Fibroblast of villous mesenchyme (primary cell): ENCODE measurements around the gene FOXM1. TPM values are rescaled to one million over a fixed set of nuclear protein-coding genes. Genes with fewer than 3 reads are reported as not detected.
A peak's percentile ranks its signal among the peaks of the same experiment; 100 is the strongest.

Source experiments
- DNase-seq: peaks from one replicate; pipeline ENCODE4 v3.0.0-alpha.2; 2010; ENCODE audit warnings: low read depth
- H3K4me3 ChIP-seq: 2 replicates; pipeline ENCODE4 v1.5.1; 2011; ENCODE audit warnings: low read depth, mild to moderate bottlenecking, low read length
- total RNA-seq: library from RNA; depleted of rRNA; stranded (reverse); fragments of >200 nt; gene quantifications from 2 replicates; pipeline ENCODE4 v1.2.3, GENCODE V29; 2012
- TF ChIP-seq, protein P1 (sequence below): IDR thresholded peaks from 2 replicates; pipeline ENCODE4 v1.5.1; 2012; ENCODE audit warnings: low read depth, mild to moderate bottlenecking, low read length; ENCODE audit not compliant: insufficient read depth

Gene FOXM1
- total RNA-seq, 1 donor, result 16.4 TPM

DNA sequence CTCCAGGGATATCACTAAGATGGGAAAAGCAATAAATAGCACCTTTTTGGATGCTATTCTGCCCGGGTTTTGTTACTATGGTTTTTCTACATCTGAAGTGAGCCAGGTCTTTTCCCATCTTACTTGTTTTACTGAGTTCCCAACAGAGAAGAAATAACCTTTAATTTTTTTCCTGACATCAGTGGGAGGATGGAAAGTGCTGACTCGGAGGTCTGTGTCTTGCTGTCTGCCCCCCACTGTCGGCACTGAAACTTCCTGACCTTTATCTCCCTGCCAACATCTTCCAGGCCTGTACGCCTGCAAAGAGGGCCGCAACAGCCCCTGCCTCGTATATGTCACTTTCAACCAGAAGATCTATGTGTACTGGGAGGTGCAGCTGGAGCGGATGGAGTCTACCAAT lies 53.5 kb downstream of the FOXM1 start:
- H3K4me3 ChIP-seq, result no peak overlapping the region
- TF ChIP-seq, protein P1, sequence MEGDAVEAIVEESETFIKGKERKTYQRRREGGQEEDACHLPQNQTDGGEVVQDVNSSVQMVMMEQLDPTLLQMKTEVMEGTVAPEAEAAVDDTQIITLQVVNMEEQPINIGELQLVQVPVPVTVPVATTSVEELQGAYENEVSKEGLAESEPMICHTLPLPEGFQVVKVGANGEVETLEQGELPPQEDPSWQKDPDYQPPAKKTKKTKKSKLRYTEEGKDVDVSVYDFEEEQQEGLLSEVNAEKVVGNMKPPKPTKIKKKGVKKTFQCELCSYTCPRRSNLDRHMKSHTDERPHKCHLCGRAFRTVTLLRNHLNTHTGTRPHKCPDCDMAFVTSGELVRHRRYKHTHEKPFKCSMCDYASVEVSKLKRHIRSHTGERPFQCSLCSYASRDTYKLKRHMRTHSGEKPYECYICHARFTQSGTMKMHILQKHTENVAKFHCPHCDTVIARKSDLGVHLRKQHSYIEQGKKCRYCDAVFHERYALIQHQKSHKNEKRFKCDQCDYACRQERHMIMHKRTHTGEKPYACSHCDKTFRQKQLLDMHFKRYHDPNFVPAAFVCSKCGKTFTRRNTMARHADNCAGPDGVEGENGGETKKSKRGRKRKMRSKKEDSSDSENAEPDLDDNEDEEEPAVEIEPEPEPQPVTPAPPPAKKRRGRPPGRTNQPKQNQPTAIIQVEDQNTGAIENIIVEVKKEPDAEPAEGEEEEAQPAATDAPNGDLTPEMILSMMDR, result no peak
- DNase-seq, result no peak

DNA sequence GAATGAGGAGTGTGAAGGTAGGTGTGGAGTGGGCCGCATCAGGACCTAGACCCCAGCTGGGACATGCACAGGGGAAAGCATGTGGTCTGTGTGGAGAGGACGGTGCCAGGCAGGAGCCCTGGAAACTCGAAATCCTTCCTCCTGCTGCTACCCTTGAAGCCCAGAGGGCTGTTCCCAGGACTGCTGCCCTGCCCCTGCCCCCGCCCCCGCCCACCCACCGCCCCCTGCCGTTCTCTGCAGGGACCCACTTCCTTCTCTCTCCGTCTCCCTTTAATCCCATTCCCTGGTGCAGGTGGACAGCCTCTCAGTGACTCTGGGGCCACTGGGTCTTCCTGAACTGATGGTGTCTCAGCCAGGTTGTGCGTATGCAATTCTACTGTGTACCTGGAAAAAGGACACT lies 56.5 kb downstream of the FOXM1 start:
- no peak overlapping the region for H3K4me3 ChIP-seq
- TF ChIP-seq, protein P1, result no peak
- no peak for DNase-seq

DNA sequence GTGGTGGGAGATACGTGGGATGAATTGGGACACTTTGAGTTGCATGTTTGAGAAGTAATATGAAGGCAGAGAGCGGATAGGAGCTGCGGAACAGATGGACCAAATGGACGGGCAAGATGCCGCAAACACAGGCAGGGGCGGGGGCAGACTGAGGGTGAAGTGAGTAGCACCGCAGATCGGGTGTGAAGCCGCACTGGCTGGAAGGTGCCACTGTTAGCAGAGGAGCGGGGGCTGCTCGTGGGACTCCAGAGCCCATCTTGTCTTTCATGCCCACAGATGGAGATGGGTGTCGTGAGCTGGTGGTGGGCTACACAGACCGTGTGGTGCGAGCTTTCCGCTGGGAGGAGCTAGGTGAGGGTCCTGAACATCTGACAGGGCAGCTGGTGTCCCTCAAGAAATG lies 57.2 kb downstream of the FOXM1 start:
- H3K4me3 ChIP-seq, result no peak overlapping the region
- TF ChIP-seq, protein P1, result no peak
- DNase-seq, result no peak

DNA sequence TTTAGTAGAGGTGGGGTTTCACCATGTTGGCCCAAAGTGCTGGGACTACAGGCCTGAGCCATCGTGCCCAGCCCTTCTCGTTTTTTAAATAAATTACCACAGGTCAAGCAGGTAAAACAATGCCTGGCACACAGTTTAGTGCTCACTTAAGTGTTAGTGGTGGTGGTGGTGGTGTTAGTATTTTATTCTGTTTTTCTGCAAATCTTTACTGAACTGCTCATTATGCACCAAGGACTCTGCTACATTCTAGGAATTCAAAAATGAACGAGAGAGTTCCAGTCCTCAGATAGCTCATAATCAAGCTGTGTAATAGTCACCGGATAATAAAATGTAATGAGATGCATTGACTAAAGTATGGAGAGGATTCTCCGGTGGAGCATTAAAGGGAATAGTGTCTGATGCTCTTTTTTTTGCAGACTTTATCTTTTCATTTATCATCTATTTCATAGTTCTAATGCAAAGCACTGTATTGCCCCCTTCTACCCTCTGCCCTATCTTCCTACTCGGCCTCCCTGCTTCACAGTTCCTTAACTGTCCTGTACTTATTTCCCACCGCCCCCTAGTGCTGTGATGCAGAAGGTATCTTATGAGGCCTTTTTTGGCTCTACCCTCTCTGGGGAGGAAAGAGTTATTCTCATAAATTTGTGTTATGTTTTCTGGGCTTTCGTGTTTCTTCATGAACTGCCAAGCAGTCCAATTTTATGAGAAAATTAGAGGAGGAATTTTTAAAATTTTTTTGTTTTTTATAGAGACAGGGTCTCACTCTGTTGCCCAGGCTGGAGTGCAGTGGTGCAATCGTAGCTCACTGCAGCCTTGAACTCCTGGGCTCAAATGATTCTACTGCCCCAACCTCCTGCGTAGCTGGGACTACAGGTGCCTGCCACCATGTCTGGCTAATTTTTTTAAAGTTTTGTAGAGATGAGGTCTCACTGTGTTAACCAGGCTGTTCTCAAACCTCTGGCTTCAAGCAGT lies 63.5 kb downstream of the FOXM1 start:
- TF ChIP-seq, protein P1, result peak; percentile 85
- peak overlapping the region; percentile 86 for H3K4me3 ChIP-seq
- peak; percentile 79 for DNase-seq

DNA sequence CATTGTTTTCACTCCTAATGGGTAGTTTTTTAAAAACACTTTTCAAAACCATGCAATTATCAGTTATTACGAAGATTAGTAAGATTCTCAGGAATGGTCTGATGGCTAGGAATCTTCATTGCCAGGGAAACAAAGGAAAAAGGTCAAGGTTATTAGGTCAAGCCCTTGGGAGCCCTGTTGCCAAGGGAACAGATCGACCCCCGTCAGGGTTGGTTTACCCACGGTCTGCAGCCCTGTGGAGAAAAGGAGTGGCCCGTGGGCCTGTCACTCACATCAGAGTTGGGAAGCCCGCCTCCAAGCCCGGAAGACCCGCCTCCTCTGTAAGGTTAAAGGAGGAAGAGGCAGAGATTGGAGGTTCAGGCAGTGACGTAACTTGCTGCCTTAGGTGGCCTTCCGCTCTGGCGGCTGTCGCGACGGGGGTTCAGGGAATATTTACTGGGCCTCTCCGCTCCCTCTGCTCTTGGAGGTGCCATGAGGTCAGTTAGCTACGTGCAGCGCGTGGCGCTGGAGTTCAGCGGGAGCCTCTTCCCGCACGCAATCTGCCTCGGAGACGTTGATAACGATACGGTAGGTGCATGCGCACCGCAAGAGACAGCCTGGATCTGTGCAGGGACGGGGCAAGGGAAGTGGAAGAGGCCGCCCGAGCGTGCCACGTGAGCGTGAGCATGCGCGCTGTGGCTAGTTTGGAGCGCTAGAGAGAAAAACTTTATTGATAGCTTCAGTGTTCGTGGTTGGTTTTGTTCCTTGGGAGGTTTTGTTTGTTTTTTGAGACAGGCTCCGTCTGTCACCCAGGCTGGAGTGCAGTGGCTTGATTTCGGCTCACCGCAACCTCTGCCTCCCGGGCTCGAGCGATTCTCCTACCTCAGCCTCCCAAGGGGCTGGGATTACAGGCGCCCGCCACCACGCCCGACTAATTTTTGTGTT lies 64.4 kb downstream of the FOXM1 start, which contains the start of gene ITFG2:
ITFG2 (plus strand) TSS at position 379 of the 924 bp plus-strand sequence; CDS start at position 472, 93 bp downstream.
- H3K4me3 ChIP-seq, result peak within 1 kb of the TSS; percentile 86
- peak; percentile 99 for DNase-seq
- TF ChIP-seq, protein P1, result no peak

DNA sequence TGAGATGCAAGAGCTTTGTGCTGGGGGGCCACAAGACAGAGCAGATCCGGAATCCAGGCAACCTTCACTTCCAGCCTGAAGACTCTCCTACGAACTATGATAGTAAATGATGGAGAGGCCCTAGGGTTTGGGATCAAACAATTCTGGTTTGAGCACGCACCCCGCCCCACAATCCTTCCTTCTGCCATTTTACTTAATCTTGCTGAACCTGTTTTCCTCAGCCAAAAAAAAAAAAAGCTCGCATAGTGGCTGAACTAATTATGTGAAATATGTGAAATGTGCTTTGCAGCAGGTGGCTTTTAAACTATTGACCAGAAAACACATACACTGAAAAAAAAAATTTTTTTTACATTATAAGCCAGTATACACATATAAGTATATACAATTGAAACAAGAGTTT lies 65.2 kb downstream of the FOXM1 start:
- TF ChIP-seq, protein P1, result no peak
- no peak for DNase-seq
- H3K4me3 ChIP-seq, result peak overlapping the region; percentile 86
